OCI-LY3 (cell line): ENCODE data around the gene GPR61.

Experiments
- H2AFZ ChIP-seq: fragments of 200-600, 300-600 bp; shearing (Covaris generic); 2 replicates; pipeline ENCODE4 v1.6.0; 2014; ENCODE audit warnings: antibody characterized with exemption, low read depth, low read length
- H3K27ac ChIP-seq: fragments of 200-600, 300-600 bp; sonication (generic); 2 replicates; pipeline ENCODE4 v1.5.1; 2014; ENCODE audit warnings: mild to moderate bottlenecking, low read length, moderate library complexity, mixed read lengths
- H3K27me3 ChIP-seq: fragments of 200-600, 300-600 bp; sonication (generic); 2 replicates; pipeline ENCODE4 v1.6.1; 2014; ENCODE audit warnings: low read depth, low read length, mixed read lengths
- H3K36me3 ChIP-seq: fragments of 200-600, 300-600 bp; sonication (generic); replicated peaks from 2 replicates; pipeline ENCODE3; 2014; ENCODE audit warnings: low read depth, low read length, mixed read lengths
- H3K4me1 ChIP-seq: fragments of 300-600, 200-600 bp; sonication (generic); 2 replicates; pipeline ENCODE4 v1.6.1; 2014; ENCODE audit warnings: low read length, mixed read lengths
- H3K4me2 ChIP-seq: fragments of 200-600, 300-600 bp; sonication (generic); 2 replicates; pipeline ENCODE4 v1.6.1; 2014; ENCODE audit warnings: low read length, mixed read lengths
- H3K4me3 ChIP-seq: fragments of 300-600, 200-600 bp; sonication (generic); 2 replicates; pipeline ENCODE4 v1.5.1; 2014; ENCODE audit warnings: antibody characterized with exemption, mild to moderate bottlenecking, low read length, moderate library complexity
- H3K79me2 ChIP-seq: fragments of 300-600, 200-600 bp; shearing (Covaris generic); 2 replicates; pipeline ENCODE4 v1.6.1; 2014; ENCODE audit warnings: mild to moderate bottlenecking, low read length, mixed read lengths
- H3K9ac ChIP-seq: fragments of 300-600, 200-600 bp; shearing (Covaris generic); 2 replicates; pipeline ENCODE4 v1.6.0; 2014; ENCODE audit warnings: mild to moderate bottlenecking, low read length, moderate library complexity
- H3K9me3 ChIP-seq: fragments of 200-600, 300-600 bp; shearing (Covaris generic); 2 replicates; pipeline ENCODE4 v1.6.1; 2014; ENCODE audit warnings: low read length, mixed read lengths; ENCODE audit not compliant: insufficient read depth
- H4K20me1 ChIP-seq: fragments of 200-600, 300-600 bp; sonication (generic); 2 replicates; pipeline ENCODE4 v1.6.1; 2016; ENCODE audit warnings: low read length, mixed read lengths; ENCODE audit not compliant: insufficient read depth
- EZH2phosphoT487 ChIP-seq: fragments of 200-600 bp; shearing (Covaris generic); IDR thresholded peaks from 2 replicates; pipeline ENCODE4 v1.6.1; 2018; ENCODE audit warnings: antibody characterized with exemption, mixed run types, low read depth
- TF ChIP-seq, protein P1 (sequence below): fragments of 200-600, 300-600 bp; sonication (generic); IDR thresholded peaks from 2 replicates; pipeline ENCODE4 v1.5.1; 2014; ENCODE audit warnings: antibody characterized with exemption, low read length, low read depth

GPR61 gene

DNA sequence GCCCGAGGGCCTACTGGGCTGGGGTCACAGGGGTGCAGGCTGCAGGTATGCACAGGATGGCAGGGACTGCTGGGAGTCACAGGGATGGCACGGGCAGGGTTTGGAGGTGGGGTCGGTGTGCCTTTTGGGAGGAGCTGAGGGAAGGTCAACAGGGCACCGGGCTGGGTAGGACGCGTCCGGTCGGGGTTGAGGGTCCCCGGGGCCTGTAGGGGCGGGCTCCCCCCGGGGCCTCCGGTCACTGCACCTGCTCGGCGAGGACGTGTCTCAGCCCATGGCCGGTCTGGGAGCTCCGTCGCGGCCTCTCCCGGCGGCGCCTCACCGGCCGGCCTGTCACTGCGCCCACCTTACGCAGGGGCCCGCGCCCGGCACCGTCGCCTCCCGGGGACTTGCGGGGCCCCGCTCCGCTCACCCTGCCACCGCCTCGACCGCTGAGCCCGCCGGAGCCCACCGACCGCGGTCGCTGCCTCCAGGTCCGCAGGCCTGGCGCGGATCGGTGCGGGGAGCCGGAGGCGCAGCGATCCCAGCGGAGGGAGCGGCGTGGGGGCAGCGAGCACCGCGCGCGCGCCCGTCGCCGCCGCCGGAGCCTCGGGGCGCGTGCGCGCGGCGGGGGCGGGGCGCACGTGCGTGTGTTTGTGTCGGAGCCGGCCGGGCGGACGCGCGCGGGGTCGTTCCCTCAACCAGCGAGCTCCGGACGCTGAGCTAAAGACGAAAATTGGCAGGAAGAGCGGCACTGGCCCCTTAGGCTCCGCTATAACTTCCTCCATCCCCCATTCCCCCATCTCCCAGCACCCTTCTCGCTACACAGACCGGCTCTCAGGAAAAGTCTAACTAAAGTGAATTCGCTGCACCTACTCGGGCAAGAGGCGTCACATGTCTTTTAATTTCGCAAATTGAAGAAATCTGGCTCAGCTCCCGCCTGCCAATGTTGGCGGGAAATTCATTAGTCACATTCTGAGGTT, 30.2 kb upstream of the GPR61 start, which contains the start of gene AMIGO1:
AMIGO1 (minus strand) TSS at position 552 of the 959 bp plus-strand sequence. CDS start 815 bp downstream, outside the sequence.
- peak within 1 kb of the TSS; percentile 97 for H2AFZ ChIP-seq
- no peaks in the 10 kb centered on the region for H3K27me3 ChIP-seq
- no peak within 1 kb of the TSS for H3K27ac ChIP-seq
- H3K9ac ChIP-seq, result peak within 1 kb of the TSS; percentile 67
- TF ChIP-seq, protein P1, sequence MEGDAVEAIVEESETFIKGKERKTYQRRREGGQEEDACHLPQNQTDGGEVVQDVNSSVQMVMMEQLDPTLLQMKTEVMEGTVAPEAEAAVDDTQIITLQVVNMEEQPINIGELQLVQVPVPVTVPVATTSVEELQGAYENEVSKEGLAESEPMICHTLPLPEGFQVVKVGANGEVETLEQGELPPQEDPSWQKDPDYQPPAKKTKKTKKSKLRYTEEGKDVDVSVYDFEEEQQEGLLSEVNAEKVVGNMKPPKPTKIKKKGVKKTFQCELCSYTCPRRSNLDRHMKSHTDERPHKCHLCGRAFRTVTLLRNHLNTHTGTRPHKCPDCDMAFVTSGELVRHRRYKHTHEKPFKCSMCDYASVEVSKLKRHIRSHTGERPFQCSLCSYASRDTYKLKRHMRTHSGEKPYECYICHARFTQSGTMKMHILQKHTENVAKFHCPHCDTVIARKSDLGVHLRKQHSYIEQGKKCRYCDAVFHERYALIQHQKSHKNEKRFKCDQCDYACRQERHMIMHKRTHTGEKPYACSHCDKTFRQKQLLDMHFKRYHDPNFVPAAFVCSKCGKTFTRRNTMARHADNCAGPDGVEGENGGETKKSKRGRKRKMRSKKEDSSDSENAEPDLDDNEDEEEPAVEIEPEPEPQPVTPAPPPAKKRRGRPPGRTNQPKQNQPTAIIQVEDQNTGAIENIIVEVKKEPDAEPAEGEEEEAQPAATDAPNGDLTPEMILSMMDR, result no peak
- TF ChIP-seq EZH2phosphoT487, result no peak
- H3K36me3 ChIP-seq, result no peaks in the 10 kb centered on the region
- H4K20me1 ChIP-seq, result no peaks in the 10 kb centered on the region
- no peaks in the 10 kb centered on the region for H3K9me3 ChIP-seq
- H3K4me1 ChIP-seq, result peaks cover 9% of the 10 kb centered on the region
- peak within 1 kb of the TSS; percentile 91 for H3K4me3 ChIP-seq
- peak within 1 kb of the TSS; percentile 98 for H3K4me2 ChIP-seq
- no peaks in the 10 kb centered on the region for H3K79me2 ChIP-seq

GRCh38 chr1:109513110-109513710, 26.5 kb upstream of the GPR61 start:
- H4K20me1 ChIP-seq, result no peaks in the 10 kb centered on the region
- H3K27ac ChIP-seq, result no peak overlapping the region
- H3K4me3 ChIP-seq, result no peak overlapping the region
- no peaks in the 10 kb centered on the region for H3K9me3 ChIP-seq
- no peaks in the 10 kb centered on the region for H3K79me2 ChIP-seq
- peaks cover 10% of the 10 kb centered on the region for H3K4me1 ChIP-seq
- TF ChIP-seq, protein P1, result no peak
- TF ChIP-seq EZH2phosphoT487, result no peak
- H3K9ac ChIP-seq, result no peak overlapping the region
- no peak overlapping the region for H3K4me2 ChIP-seq
- H3K27me3 ChIP-seq, result no peaks in the 10 kb centered on the region
- no peak overlapping the region for H2AFZ ChIP-seq
- H3K36me3 ChIP-seq, result no peaks in the 10 kb centered on the region

- H3K9me3 ChIP-seq, result no peaks in the 10 kb centered on the region
- H3K4me2 ChIP-seq, result no peak overlapping the region
- TF ChIP-seq EZH2phosphoT487, result no peak
- TF ChIP-seq, protein P1, result no peak
- no peak overlapping the region for H3K27ac ChIP-seq
- H3K9ac ChIP-seq, result no peak overlapping the region
- H4K20me1 ChIP-seq, result no peaks in the 10 kb centered on the region
- H3K79me2 ChIP-seq, result no peaks in the 10 kb centered on the region
- peaks cover 21% of the 10 kb centered on the region for H3K4me1 ChIP-seq
- H2AFZ ChIP-seq, result no peak overlapping the region
- H3K4me3 ChIP-seq, result no peak overlapping the region
- H3K36me3 ChIP-seq, result no peaks in the 10 kb centered on the region
- no peaks in the 10 kb centered on the region for H3K27me3 ChIP-seq
Measured at GRCh38 chr1:109514846-109515245, 24.8 kb upstream of the GPR61 start.

DNA sequence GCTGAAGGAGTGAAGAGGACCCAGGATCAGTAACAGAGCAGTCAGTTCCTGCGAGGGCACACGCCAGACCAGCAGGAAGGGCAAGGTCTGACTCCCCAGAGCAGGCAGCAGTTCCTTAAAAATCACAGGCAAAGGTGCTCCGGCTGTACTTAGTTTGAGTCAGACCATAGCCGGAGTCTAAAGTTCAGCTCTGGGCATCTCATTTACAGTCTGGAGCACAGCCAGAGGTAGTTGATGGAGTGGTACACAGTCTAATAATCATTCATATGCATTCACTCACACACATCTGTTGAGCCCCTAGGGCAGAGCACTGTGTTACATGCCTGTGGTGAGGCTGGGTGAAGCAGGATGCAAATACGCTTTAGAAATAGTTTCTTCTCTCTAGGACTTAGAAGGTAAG, 22.8 kb upstream of the GPR61 start:
- Histone ChIP-seq H3K4me1 (peaks cover 14% of the 10 kb centered on the region), H3K4me2 (no peak overlapping the region), H3K27ac (no peak overlapping the region)

More for the DNA sequence above, 22.8 kb upstream of the GPR61 start:
- Histone ChIP-seq H3K79me2 (no peaks in the 10 kb centered on the region), H3K9me3 (no peaks in the 10 kb centered on the region), H4K20me1 (no peaks in the 10 kb centered on the region), H3K4me3 (no peak overlapping the region), H2AFZ (no peak overlapping the region), H3K27me3 (no peaks in the 10 kb centered on the region), H3K36me3 (no peaks in the 10 kb centered on the region), H3K9ac (no peak overlapping the region)
- TF ChIP-seq, protein P1, result no peak
- TF ChIP-seq EZH2phosphoT487, result no peak
